Liver (tissue), 9 donors: ENCODE measurements around the gene RCAN2. TPM values are rescaled to one million over a fixed set of nuclear protein-coding genes. Genes with fewer than 3 reads are reported as not detected.

ENCODE experiments used
- DNase-seq: peaks from one replicate; pipeline ENCODE4 v3.0.0-alpha.2; 2017; ENCODE audit warnings: low spot score
- H3K27ac ChIP-seq, 2 donors: one replicate each; pipeline ENCODE4 v1.7.0; 2013; ENCODE audit warnings: inconsistent platforms in 2 of 2, low read length in 2 of 2, control low read depth in 1 of 2, low read depth in 1 of 2, mild to moderate bottlenecking in 1 of 2
- H3K27me3 ChIP-seq, 4 donors: one replicate each; pipeline versions ENCODE4 v1.6.1 to v1.7.0; 2013; ENCODE audit warnings: low read length in 3 of 4, inconsistent platforms in 1 of 4, mild to moderate bottlenecking in 1 of 4, moderate library complexity in 1 of 4; ENCODE audit not compliant: control insufficient read depth in 4 of 4, insufficient read depth in 4 of 4
- H3K36me3 ChIP-seq, 4 donors: one replicate each; pipeline versions ENCODE4 v1.6.1 to v1.7.0; 2013; ENCODE audit warnings: low read length in 3 of 4, mild to moderate bottlenecking in 3 of 4, low read depth in 1 of 4, moderate library complexity in 1 of 4; ENCODE audit not compliant: control insufficient read depth in 4 of 4, insufficient read depth in 3 of 4
- H3K4me1 ChIP-seq, 4 donors: one replicate each; pipeline versions ENCODE4 v1.6.1 to v1.7.0; 2013; ENCODE audit warnings: low read length in 3 of 4, mild to moderate bottlenecking in 3 of 4, moderate library complexity in 1 of 4; ENCODE audit not compliant: control insufficient read depth in 4 of 4, insufficient read depth in 4 of 4
- H3K4me3 ChIP-seq, 3 donors: one replicate each; pipeline versions ENCODE4 v1.6.1 to v1.7.0; 2013; ENCODE audit warnings: low read length in 3 of 3, control low read depth in 1 of 3, low read depth in 1 of 3, mild to moderate bottlenecking in 1 of 3
- H3K9ac ChIP-seq, 2 donors: one replicate each; pipeline ENCODE4 v1.7.0; 2013; ENCODE audit warnings: low read length in 2 of 2, mild to moderate bottlenecking in 2 of 2, moderate library complexity in 2 of 2, control low read depth in 1 of 2, low read depth in 1 of 2
- H3K9me3 ChIP-seq, 4 donors: one replicate each; pipeline versions ENCODE4 v1.6.1 to v1.7.0; 2013; ENCODE audit warnings: low read length in 3 of 4; ENCODE audit not compliant: control insufficient read depth in 4 of 4
- EGR1 ChIP-seq, 2 donors: IDR thresholded peaks; 2 replicates each; pipeline ENCODE4 v1.6.1; 2016 to 2018; ENCODE audit warnings: antibody characterized with exemption in 2 of 2, low read depth in 2 of 2
- FOXA1 ChIP-seq: IDR thresholded peaks from 2 replicates; pipeline ENCODE4 v1.6.1; 2016; ENCODE audit warnings: antibody characterized with exemption
- FOXA2 ChIP-seq: IDR thresholded peaks from 2 replicates; pipeline ENCODE4 v1.6.1; 2016; ENCODE audit warnings: antibody characterized with exemption
- GABPA ChIP-seq, 2 donors: IDR thresholded peaks in 1 of 2; conservative IDR thresholded peaks in 1 of 2; 2 replicates each; pipeline ENCODE4 v1.6.1; 2016; ENCODE audit warnings: antibody characterized with exemption in 2 of 2, mild to moderate bottlenecking in 1 of 2, moderate library complexity in 1 of 2
- HNF4A ChIP-seq, 2 donors: conservative IDR thresholded peaks; 2 replicates each; pipeline ENCODE4 v1.6.1; 2016; ENCODE audit warnings: antibody characterized with exemption in 2 of 2, mild to moderate bottlenecking in 2 of 2
- HNF4G ChIP-seq: IDR thresholded peaks from 2 replicates; pipeline ENCODE4 v1.6.1; 2016; ENCODE audit warnings: antibody characterized with exemption
- JUND ChIP-seq, 2 donors: IDR thresholded peaks; 2 replicates each; pipeline ENCODE4 v1.6.1; 2016; ENCODE audit warnings: antibody characterized with exemption in 2 of 2
- NR2F2 ChIP-seq: IDR thresholded peaks from 2 replicates; pipeline ENCODE4 v1.6.1; 2016; ENCODE audit warnings: antibody characterized with exemption
- RAD21 ChIP-seq, 2 donors: IDR thresholded peaks; 2 replicates each; pipeline ENCODE4 v1.6.1; 2016; ENCODE audit warnings: antibody characterized with exemption in 2 of 2, mild to moderate bottlenecking in 2 of 2
- RXRA ChIP-seq, 2 donors: IDR thresholded peaks; 2 replicates each; pipeline ENCODE4 v1.6.1; 2017 to 2018; ENCODE audit warnings: antibody characterized with exemption in 2 of 2, mild to moderate bottlenecking in 1 of 2
- TAF1 ChIP-seq: conservative IDR thresholded peaks from 2 replicates; pipeline ENCODE4 v1.6.1; 2016; ENCODE audit warnings: antibody characterized with exemption, mild to moderate bottlenecking
- YY1 ChIP-seq: IDR thresholded peaks from 2 replicates; pipeline ENCODE4 v1.6.1; 2016; ENCODE audit warnings: antibody characterized with exemption, mild to moderate bottlenecking
- WGBS: extraction: QIAGEN DNeasy Blood & Tissue Kit; methylation state at CpG from one replicate; pipeline ENCODE4 v1.1.7; 2013; 5-methylcytosine and 5-hydroxymethylcytosine counted together
- polyA plus RNA-seq, 2 donors: library from polyadenylated mRNA; stranded (reverse) in 1 of 2; unstranded in 1 of 2; fragments of 200-250 nt in 1 of 2; fragments of >200 nt in 1 of 2; fragmentation: Nextera tagmentation in 1 of 2; extraction: Ambion mirVana in 1 of 2; gene quantifications; one replicate each; pipeline versions ENCODE4 v1.2.1 to v1.2.3, GENCODE V29; 2013 to 2015
- total RNA-seq, 2 donors: library from RNA; depleted of rRNA; stranded (reverse); fragments of >200 nt; gene quantifications; one replicate each; pipeline ENCODE4 v1.2.3, GENCODE V29; 2014
- TF ChIP-seq, protein P1 (sequence below): IDR thresholded peaks from 2 replicates; pipeline ENCODE4 v1.6.1; 2016; ENCODE audit warnings: antibody characterized with exemption
- TF ChIP-seq, protein P2 (sequence below): IDR thresholded peaks from 2 replicates; pipeline ENCODE4 v1.6.1; 2016; ENCODE audit warnings: antibody characterized with exemption
- TF ChIP-seq, protein P3 (sequence below): IDR thresholded peaks from 2 replicates; pipeline ENCODE4 v1.6.1; 2016; ENCODE audit warnings: antibody characterized with exemption, mild to moderate bottlenecking
- donor health status: healthy.
- donor health status: healthy.
- donor health status: healthy.
- donor health status: healthy.
- donor health status: healthy.

The RCAN2 gene
- total and polyA plus RNA-seq, 4 donors: 0.19 to 8.2 (median 2.4) TPM

DNA sequence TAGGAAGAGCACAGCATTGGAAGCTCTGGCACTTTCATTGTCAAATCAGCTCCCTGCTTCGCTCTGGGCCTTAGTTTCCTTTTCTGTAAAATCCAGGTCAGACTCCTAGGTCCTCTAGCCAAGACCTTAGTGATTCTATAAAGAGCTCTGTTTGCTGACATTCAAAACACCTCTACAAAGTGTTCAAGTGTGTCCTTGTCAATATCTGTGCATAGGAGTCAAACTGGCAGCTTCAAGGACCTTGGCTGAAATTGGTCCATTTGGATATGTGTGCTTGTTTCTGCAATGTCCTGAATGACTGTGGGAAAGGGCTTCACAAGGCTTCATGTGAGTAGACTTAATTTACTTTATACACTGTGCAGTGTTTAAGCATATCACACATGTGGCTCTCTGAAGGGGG lies 246.6 kb downstream of the RCAN2 start:
- no peaks in the 10 kb centered on the region for H3K36me3 ChIP-seq
- no peak overlapping the region for H3K27ac ChIP-seq
- no peak overlapping the region for H3K4me3 ChIP-seq
- no peaks in the 10 kb centered on the region for H3K9me3 ChIP-seq
- H3K9ac ChIP-seq: no peak overlapping the region
- H3K4me1 ChIP-seq: no peaks in the 10 kb centered on the region
- H3K27me3 ChIP-seq: no peaks in the 10 kb centered on the region
- no peak for TF ChIP-seq RAD21 (IDR thresholded peaks at IDR 0.05)
- TF ChIP-seq HNF4A (conservative IDR thresholded peaks at IDR 0.05): no peak
- no peak for TF ChIP-seq FOXA1
- no peak for TF ChIP-seq GABPA (IDR thresholded peaks at IDR 0.05 in 1 of 2, conservative IDR thresholded peaks at IDR 0.05 in 1 of 2)
- TF ChIP-seq, protein P1, sequence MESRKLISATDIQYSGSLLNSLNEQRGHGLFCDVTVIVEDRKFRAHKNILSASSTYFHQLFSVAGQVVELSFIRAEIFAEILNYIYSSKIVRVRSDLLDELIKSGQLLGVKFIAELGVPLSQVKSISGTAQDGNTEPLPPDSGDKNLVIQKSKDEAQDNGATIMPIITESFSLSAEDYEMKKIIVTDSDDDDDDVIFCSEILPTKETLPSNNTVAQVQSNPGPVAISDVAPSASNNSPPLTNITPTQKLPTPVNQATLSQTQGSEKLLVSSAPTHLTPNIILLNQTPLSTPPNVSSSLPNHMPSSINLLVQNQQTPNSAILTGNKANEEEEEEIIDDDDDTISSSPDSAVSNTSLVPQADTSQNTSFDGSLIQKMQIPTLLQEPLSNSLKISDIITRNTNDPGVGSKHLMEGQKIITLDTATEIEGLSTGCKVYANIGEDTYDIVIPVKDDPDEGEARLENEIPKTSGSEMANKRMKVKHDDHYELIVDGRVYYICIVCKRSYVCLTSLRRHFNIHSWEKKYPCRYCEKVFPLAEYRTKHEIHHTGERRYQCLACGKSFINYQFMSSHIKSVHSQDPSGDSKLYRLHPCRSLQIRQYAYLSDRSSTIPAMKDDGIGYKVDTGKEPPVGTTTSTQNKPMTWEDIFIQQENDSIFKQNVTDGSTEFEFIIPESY: no peak
- TF ChIP-seq HNF4G: no peak
- TF ChIP-seq TAF1: no peak
- no peak for TF ChIP-seq EGR1 (IDR thresholded peaks at IDR 0.05; ENCODE audit: low read depth in 2 of 2)
- no peak for TF ChIP-seq RXRA (IDR thresholded peaks at IDR 0.05)
- TF ChIP-seq, protein P2, sequence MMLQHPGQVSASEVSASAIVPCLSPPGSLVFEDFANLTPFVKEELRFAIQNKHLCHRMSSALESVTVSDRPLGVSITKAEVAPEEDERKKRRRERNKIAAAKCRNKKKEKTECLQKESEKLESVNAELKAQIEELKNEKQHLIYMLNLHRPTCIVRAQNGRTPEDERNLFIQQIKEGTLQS: no peak
- no peak for DNase-seq
- 98% methylated on average over 1 of the region's 1 CpG for WGBS

DNA sequence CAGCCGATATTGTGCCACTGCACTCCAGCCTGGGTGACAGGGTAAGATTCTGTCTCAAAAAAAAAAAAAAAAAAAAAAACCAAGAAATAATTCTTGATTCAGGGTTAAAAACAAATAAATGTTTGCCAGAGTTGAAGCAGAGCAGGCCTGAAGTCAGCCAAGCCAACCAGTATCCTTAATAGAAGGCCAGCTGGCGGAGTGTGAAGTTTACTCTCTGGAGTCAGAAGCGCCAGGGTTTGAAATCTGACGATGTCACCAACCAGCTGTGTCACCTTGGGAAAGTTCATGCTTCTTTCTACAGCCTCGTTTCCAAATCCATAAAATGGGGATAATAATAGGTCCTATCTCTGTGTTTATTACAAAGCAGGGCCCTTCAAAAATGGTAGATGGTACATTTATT lies 247.5 kb downstream of the RCAN2 start:
- Histone ChIP-seq H3K27me3 (no peaks in the 10 kb centered on the region), H3K36me3 (no peaks in the 10 kb centered on the region), H3K27ac (no peak overlapping the region), H3K9ac (no peak overlapping the region), H3K4me1 (no peaks in the 10 kb centered on the region), H3K9me3 (no peaks in the 10 kb centered on the region), H3K4me3 (no peak overlapping the region)
- no peak for TF ChIP-seq YY1
- no peak for TF ChIP-seq FOXA2
- TF ChIP-seq, protein P1: no peak
- TF ChIP-seq TAF1: no peak
- TF ChIP-seq RXRA (IDR thresholded peaks at IDR 0.05): no peak
- TF ChIP-seq, protein P3, sequence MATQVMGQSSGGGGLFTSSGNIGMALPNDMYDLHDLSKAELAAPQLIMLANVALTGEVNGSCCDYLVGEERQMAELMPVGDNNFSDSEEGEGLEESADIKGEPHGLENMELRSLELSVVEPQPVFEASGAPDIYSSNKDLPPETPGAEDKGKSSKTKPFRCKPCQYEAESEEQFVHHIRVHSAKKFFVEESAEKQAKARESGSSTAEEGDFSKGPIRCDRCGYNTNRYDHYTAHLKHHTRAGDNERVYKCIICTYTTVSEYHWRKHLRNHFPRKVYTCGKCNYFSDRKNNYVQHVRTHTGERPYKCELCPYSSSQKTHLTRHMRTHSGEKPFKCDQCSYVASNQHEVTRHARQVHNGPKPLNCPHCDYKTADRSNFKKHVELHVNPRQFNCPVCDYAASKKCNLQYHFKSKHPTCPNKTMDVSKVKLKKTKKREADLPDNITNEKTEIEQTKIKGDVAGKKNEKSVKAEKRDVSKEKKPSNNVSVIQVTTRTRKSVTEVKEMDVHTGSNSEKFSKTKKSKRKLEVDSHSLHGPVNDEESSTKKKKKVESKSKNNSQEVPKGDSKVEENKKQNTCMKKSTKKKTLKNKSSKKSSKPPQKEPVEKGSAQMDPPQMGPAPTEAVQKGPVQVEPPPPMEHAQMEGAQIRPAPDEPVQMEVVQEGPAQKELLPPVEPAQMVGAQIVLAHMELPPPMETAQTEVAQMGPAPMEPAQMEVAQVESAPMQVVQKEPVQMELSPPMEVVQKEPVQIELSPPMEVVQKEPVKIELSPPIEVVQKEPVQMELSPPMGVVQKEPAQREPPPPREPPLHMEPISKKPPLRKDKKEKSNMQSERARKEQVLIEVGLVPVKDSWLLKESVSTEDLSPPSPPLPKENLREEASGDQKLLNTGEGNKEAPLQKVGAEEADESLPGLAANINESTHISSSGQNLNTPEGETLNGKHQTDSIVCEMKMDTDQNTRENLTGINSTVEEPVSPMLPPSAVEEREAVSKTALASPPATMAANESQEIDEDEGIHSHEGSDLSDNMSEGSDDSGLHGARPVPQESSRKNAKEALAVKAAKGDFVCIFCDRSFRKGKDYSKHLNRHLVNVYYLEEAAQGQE: no peak
- no peak for TF ChIP-seq FOXA1
- TF ChIP-seq GABPA (IDR thresholded peaks at IDR 0.05 in 1 of 2, conservative IDR thresholded peaks at IDR 0.05 in 1 of 2): no peak
- no peak for TF ChIP-seq NR2F2
- TF ChIP-seq HNF4G: no peak
- TF ChIP-seq JUND (IDR thresholded peaks at IDR 0.05): no peak
- DNase-seq: no peak
- WGBS: 75% methylated on average over 5 of the region's 5 CpGs
